GM18526 (cell line): Measurements from ENCODE around the gene MMP24.

ENCODE experiments used
- POLR2A ChIP-seq: IDR thresholded peaks from 3 replicates; pipeline ENCODE4 v1.6.1; 2011; ENCODE audit not compliant: insufficient read length; ENCODE audit errors: extremely low read depth

The MMP24 gene

DNA sequence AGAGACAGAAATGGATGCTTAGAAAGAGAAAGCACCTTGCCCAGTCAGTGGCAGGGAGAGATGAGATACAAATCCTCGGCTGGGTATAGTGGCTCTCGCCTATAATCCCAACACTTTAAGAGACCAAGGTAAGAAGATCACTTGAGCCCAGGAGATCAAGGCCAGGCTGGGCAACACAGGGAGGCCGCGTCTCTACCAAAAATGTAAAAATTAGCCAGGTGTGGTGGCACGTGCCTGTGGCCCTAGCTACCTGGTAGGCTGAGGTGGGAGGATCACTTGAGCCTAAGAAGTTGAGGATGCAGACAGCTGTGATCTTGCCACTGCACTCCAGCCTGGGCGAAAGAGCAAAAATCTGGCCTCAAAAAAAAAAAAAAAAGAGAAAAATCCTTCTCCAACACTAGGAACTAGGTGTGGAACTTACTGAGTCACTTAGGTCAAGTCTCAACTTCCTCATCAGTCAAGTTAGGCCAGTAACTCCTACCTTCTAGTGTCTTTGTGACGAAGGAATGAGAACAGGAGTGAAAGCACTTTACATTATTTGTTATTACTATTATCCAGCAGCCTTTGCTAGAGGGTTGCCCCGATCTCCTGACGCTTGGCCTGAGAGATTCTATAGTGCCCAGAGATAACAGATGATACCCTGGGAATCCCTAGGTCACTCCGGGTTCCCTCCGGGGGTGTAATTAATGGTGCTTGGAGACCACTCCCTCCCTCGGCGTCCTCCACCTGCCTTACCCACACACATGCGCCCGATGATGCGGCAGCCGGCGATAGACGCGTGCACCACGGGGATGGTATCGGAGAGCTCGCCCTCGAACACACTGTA, 57.2 kb downstream of the MMP24 start:
- TF ChIP-seq POLR2A, result no peak

GRCh38 chr20:35284267-35284991, 57.9 kb downstream of the MMP24 start, which contains the start of gene EIF6:
Gene EIF6 (minus strand): TSS chr20:35284772. CDS start chr20:35284487, 285 bp downstream.
- TF ChIP-seq POLR2A, result peak; percentile 79

- no peak for TF ChIP-seq POLR2A
Measured at GRCh38 chr20:35284992-35285805, 58.7 kb downstream of the MMP24 start.

DNA sequence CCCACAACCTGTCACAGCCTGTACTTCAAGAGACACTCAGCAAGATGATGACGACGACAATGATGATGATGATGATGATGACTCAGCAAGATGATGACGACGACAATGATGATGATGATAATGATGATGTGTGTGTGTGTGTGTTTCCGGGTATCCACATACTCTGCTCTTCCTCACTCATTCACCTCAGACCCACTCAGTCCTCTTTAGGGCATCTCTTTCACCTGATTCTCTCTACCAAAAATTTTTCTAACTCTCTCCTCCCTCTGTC, 59.3 kb downstream of the MMP24 start:
- no peak for TF ChIP-seq POLR2A

DNA sequence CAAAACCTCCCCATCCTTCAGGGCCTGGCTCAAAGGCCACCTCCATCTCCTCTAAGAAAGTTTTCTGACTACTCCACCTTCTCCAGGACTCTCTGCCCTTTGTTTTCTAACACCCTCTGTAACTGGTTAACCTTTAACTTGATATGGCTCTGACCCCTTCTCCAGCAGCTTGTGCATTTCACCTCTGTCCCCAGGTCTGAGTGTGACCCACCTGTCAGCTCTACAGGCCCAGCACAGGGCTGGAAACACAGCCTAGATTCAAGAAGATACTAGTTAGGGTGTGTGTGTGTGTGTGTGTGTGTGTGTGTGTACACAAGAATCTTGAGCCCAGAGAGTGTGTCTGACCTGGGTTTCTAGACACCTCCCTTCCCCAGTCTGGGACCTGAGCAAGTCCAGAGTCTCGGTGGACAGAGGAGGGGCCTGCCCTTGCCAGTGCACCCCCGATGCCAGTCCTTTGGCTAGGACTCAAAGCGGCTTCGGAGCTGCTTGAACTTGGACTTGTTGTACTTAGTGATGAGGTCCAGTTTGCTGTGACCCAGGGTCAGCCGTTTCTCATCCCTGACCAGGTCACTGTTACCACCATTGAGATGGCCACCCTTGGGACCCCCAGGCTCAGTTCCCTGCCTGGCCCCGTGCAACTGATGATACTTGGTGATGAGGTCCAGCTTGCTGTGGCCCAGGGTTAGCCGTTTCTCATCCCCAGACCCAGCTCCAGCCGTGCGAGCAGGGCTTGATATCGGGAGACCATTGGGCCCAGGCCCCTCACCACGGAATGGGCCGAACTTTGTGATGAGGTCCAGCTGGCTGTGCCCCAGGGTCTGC, 59.8 kb downstream of the MMP24 start:
- TF ChIP-seq POLR2A, result no peak

DNA sequence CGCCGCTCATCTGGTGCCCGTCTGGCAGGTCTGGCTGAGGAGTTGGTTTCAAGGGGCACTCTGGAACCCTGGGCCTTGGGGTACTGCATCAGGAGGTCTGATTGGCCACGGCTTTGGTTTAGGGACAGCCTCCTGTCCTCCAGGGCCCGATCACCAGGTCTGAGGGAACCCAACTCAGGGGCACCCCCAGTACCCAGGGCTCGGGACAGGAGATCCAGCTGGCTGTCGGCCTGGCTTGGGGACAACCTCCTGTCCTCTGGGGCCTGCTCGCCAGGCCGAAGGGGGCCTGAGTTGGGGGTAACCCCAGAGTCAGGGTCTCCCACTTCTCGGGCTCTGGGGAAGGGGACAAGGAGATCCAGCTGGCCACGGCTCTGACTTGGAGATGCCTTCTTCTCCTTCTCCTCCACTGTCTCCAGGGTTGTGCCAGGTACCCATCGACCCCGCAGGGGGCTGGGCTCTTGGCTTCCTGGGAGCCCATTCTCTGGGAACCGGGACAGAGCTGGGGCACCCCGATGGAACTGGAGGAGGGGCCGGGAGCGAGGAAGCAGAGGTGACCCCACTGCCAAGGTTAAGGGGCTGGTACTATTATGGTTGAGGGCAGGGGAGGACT, 60.5 kb downstream of the MMP24 start:
- TF ChIP-seq POLR2A, result no peak

- no peak for TF ChIP-seq POLR2A
Measured at GRCh38 chr20:35287509-35288324, 61.2 kb downstream of the MMP24 start.

DNA sequence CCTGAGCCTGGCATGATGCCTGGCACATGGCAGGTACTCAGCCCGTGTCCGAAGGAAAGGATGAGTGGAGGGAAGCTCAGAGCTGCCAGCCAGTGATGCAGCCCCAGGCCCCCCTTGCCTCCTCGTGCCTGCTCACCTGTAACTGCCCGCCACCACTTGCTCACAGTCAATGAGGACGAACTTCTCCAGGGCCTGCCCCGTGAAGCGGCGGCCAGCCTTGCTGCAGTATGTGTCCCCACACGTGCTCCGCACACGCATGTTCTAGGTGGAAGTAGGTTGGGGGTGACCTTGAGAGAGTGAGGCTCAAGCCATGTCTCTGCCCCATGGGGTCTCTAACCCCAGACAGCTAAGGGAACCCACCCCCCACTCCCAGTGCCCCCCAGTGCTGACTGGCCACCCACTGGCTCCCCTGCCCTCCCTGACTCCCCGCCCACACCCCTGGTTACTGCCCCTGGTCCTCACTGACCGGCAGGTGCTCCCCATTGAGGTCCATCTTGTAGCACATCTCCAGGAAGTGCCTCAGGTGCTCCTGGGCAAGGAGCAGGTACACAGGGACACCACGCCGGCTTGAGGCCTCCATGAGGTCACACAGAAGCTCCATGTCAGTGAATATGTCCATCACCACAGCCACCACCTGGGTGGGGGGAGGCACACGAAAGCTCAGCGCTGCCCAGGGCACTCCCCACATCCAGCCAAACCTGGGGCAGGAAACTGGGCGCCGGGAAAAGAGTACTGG, 62.0 kb downstream of the MMP24 start:
- no peak for TF ChIP-seq POLR2A

DNA sequence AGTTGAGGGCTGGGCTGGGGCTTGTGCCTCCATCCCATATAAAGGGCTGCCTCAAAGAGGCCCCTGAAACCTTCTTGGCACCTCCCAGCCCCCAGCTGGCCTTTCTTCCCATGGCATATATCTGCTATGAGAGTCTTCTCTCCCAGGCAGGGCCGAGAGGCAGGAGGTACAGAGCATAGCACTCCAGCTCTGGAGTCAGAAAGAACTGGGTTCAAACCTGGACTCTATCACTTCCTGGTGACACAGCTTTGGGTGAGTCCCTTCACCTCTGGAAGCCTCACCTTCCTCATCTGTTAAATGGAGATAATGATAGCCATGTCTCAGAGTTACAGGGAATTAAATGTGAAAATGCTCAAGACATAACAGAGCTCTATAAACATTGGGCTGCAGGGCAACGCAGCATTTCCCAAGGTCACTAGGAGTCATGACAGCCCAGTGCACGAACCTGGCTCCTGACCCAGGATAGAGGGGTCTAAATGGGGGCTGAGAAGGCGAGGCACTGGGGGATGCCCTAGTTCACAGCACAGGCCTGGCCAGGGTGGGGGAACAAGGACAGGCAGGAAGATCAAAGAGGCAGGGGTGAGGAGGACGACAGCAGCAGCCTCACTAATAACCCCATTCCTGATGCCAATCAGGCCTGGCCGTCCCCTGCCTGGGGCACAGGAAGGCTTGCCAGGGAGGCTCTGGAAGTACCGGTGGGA, 63.8 kb downstream of the MMP24 start:
- TF ChIP-seq POLR2A, result no peak

GRCh38 chr20:35290887-35291417, 64.5 kb downstream of the MMP24 start:
- no peak for TF ChIP-seq POLR2A

DNA sequence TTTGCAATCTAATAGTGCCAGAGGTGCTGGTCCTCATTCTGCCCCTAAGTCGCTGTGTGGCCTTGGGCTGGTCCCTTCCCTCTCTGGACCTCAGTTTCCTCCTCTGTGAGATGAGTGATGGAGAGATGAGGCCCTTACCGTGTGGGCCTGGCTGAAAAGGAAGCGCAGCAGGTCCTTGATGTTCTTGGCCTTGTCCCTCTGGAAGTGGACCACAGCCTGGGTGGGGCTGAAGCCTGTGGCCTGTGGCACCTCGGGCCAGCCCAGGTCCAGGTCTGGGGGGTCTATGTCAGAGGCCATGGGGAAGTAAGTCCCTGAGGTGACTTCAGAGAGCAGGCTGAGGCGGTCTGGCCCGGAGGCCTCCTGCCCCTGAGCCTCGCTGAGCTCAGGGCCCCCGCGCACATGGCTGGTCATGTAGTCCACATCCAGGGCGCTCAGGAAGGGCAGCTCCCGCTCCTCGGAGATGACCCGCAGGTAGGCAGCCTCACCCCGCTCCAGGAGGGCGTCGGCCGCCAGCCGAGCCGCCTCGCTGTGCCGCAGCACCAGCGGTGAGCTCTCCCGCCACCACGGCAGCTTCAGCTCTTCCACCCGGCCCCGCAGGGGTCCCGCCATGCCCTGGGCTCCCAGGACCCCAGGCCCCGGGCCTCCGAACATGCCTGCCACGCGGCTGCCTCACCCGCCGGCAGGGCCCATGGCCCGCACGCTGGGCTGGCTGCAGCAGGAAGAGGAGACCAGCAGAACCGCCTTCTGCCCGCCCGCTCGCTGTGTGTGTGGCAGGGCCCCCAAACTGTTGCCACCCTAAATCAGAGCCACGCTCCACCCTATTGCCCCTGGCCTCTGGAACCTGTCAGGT, 65.4 kb downstream of the MMP24 start, which contains the start of gene FAM83C:
Gene FAM83C, minus strand, starts transcription at position 772 of the 850 bp plus-strand sequence. Its CDS starts 121 bp downstream, at position 651.
- no peak for TF ChIP-seq POLR2A
